Activated CD8-positive, alpha-beta T cell treated with anti-CD3 and anti-CD28 coated beads for 36 hours (primary cell): Measurements from ENCODE around the gene TLCD3A. TPM values are rescaled to one million over a fixed set of nuclear protein-coding genes. Genes with fewer than 3 reads are reported as not detected.

Experiments
- ATAC-seq: fragments of 200-7000 bp; cut with Tn5 transposase; one replicate; pipeline ENCODE4 v1.10.0; 2021; ENCODE audit warnings: mild to moderate bottlenecking, moderate library complexity
- CTCF ChIA-PET: fragments of 350-600 bp; sonication (Branson Sonifier 250); formaldehyde crosslinking; loops from one replicate; lab custom pipeline; 2021; ENCODE audit warnings: antibody characterized with exemption; lab: Charles Lee
- POLR2A ChIA-PET: fragments of 350-600 bp; sonication (Branson Sonifier 250); formaldehyde crosslinking; loops from one replicate; lab custom pipeline; 2021; ENCODE audit warnings: antibody characterized with exemption; lab: Charles Lee
- DNase-seq: peaks from one replicate; pipeline ENCODE4 v3.0.0-alpha.2; 2020
- H3K27ac Mint-ChIP-seq: one replicate; pipeline ENCODE4 v1.8.0; 2021; ENCODE audit warnings: mild to moderate bottlenecking, mixed read lengths
- H3K27me3 Mint-ChIP-seq: one replicate; pipeline ENCODE4 v1.8.0; 2021; ENCODE audit warnings: mixed read lengths
- H3K36me3 Mint-ChIP-seq: one replicate; pipeline ENCODE4 v1.8.0; 2021; ENCODE audit warnings: low read depth, mixed read lengths
- H3K4me1 Mint-ChIP-seq: one replicate; pipeline ENCODE4 v1.8.0; 2021; ENCODE audit warnings: low read depth, mixed read lengths
- H3K4me3 Mint-ChIP-seq: one replicate; pipeline ENCODE4 v1.8.0; 2021; ENCODE audit warnings: mild to moderate bottlenecking, moderate library complexity, mixed read lengths
- H3K9me3 Mint-ChIP-seq: one replicate; pipeline ENCODE4 v1.8.0; 2021; ENCODE audit warnings: mixed read lengths
- CTCF ChIP-seq: fragments of 200-600 bp; IDR thresholded peaks from one replicate; pipeline ENCODE4 v1.8.0; 2022; ENCODE audit warnings: antibody characterized with exemption, mild to moderate bottlenecking
- intact Hi-C: fragments of 100-400 bp; cut with micrococcal nuclease; formaldehyde crosslinking; loops from one replicate; pipeline ENCODE4 v1.10.0; 2022
- total RNA-seq, 2 experiments: library from RNA; stranded (reverse); gene quantifications; one replicate each; pipeline ENCODE4 v1.2.3, GENCODE V29; 2021

The TLCD3A gene
- total RNA-seq, 2 experiments from 2014 or later = 30.9 to 34.4 TPM

- ATAC-seq (no peak), DNase-seq (no peak)
- TF ChIP-seq CTCF = no peak
- H3K36me3 Mint-ChIP-seq = no peaks in the 10 kb centered on the region
- H3K27ac Mint-ChIP-seq = no peak overlapping the region
- H3K4me3 Mint-ChIP-seq = no peak overlapping the region
- CTCF ChIA-PET = interaction anchor here (0.8 kb wide), 1 partner anchor 21 kb away, joined by 3 read pairs; no protein-coding TSS in a partner anchor
- no peaks in the 10 kb centered on the region for H3K9me3 Mint-ChIP-seq
- intact Hi-C loops = no loop called here
- POLR2A ChIA-PET = no interaction called here
- no peaks in the 10 kb centered on the region for H3K27me3 Mint-ChIP-seq
- H3K4me1 Mint-ChIP-seq = peaks cover 4% of the 10 kb centered on the region
Measured at GRCh38 chr17:720706-721539, 11.5 kb upstream of the TLCD3A start.

GRCh38 chr17:721540-721937 lies 10.9 kb upstream of the TLCD3A start:
- POLR2A ChIA-PET = no interaction called here
- Mint-ChIP-seq H3K4me1 (peaks cover 4% of the 10 kb centered on the region), H3K4me3 (no peak overlapping the region), H3K36me3 (no peaks in the 10 kb centered on the region), H3K27ac (no peak overlapping the region), H3K9me3 (no peaks in the 10 kb centered on the region), H3K27me3 (no peaks in the 10 kb centered on the region)
- no peak for ATAC-seq
- no peak for TF ChIP-seq CTCF
- DNase-seq = no peak
- CTCF ChIA-PET = interaction anchor here (0.8 kb wide), 2 partner anchors 18 to 22 kb away, joined by 3 read pairs; no protein-coding TSS in a partner anchor
- intact Hi-C loops = no loop called here

GRCh38 chr17:725084-725483 lies 7.3 kb upstream of the TLCD3A start:
- no peak for TF ChIP-seq CTCF
- H3K4me1 Mint-ChIP-seq = no peaks in the 10 kb centered on the region
- H3K4me3 Mint-ChIP-seq = no peak overlapping the region
- no peak overlapping the region for H3K27ac Mint-ChIP-seq
- DNase-seq (no peak), ATAC-seq (no peak)
- ChIA-PET CTCF (no interaction called here), POLR2A (no interaction called here)
- no peaks in the 10 kb centered on the region for H3K9me3 Mint-ChIP-seq
- peaks cover 2% of the 10 kb centered on the region for H3K27me3 Mint-ChIP-seq
- no peaks in the 10 kb centered on the region for H3K36me3 Mint-ChIP-seq
- intact Hi-C loops = no loop called here

- intact Hi-C loops = no loop called here
- H3K9me3 Mint-ChIP-seq = no peaks in the 10 kb centered on the region
Measured at GRCh38 chr17:725746-726145, 6.7 kb upstream of the TLCD3A start.

More at GRCh38 chr17:725746-726145, 6.7 kb upstream of the TLCD3A start:
- DNase-seq = no peak
- CTCF ChIA-PET = no interaction called here
- H3K27ac Mint-ChIP-seq = no peak overlapping the region
- H3K36me3 Mint-ChIP-seq = no peaks in the 10 kb centered on the region
- peaks cover 5% of the 10 kb centered on the region for H3K4me1 Mint-ChIP-seq
- no peak for ATAC-seq
- POLR2A ChIA-PET = no interaction called here
- no peak for TF ChIP-seq CTCF
- no peak overlapping the region for H3K4me3 Mint-ChIP-seq
- H3K27me3 Mint-ChIP-seq = peaks cover 2% of the 10 kb centered on the region
